ENCODE results near the gene ZBTB24.

The ZBTB24 gene

DNA sequence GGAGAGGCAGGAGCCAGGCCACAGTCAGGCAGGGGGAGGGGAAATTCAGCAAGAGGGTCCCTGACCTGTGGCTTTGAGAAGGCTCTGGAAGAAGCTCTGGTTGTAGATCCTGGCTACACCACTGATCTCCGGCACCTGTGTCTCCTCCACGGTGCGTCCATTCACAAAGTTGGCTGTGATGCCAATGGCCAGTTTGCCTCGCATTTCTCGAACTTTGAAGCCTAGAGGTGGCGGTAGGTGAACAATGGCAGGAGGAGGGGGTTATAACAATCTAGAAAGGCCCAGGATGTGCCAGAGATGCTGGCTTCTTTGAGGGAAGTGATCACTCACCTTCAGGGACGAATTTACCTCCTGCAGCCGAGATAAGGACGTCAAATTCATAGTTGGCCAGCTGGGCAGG, 30.8 kb downstream of the ZBTB24 start:
- no CpG with 5 or more reads among the region's 9 CpGs for WGBS (ENCODE audit: insufficient coverage, insufficient read length)
- H3K9me3 ChIP-seq (ENCODE audit: control insufficient read depth, insufficient read depth, low read length) = no peaks in the 10 kb centered on the region
- peaks cover 16% of the 10 kb centered on the region for H3K36me3 ChIP-seq (ENCODE audit: control insufficient read depth, insufficient read depth, low read length)
- H3K4me3 ChIP-seq (ENCODE audit: low read length) = no peak overlapping the region
- no peak overlapping the region for H3K27ac ChIP-seq (ENCODE audit: low read length)
- no peaks in the 10 kb centered on the region for H3K27me3 ChIP-seq (ENCODE audit: control insufficient read depth, insufficient read depth, low read length)
- DNase-seq (ENCODE audit: low read depth, low spot score) = no peak
- H3K4me1 ChIP-seq (ENCODE audit: control insufficient read depth, insufficient read depth, low read length) = no peaks in the 10 kb centered on the region; the same call in 1 of the 2 replicates

DNA sequence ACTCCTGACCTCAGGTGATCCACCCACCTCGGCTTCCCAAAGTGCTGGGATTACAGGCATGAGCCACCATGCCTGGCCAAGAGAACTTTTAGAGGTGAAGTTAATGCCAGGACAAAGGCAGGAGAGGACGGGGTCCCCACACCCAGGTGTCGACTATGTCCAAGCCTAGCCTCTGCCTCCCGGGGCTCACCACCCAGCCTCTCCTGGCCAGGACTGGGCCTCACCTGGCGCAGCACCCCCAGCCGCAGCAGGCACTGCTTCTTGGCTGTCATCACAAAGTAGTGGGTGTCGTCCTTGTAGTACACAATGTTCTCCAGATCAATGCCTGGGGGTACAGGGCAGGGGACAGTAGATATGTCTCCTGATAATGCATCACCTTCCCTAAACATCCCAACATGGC, 31.6 kb downstream of the ZBTB24 start:
- Histone ChIP-seq H3K27me3 (ENCODE audit: control insufficient read depth, insufficient read depth, low read length) (no peaks in the 10 kb centered on the region), H3K4me1 (ENCODE audit: control insufficient read depth, insufficient read depth, low read length) (no peaks in the 10 kb centered on the region; the same call in 1 of the 2 replicates), H3K4me3 (ENCODE audit: low read length) (no peak overlapping the region), H3K36me3 (ENCODE audit: control insufficient read depth, insufficient read depth, low read length) (peaks cover 22% of the 10 kb centered on the region), H3K27ac (ENCODE audit: low read length) (no peak overlapping the region), H3K9me3 (ENCODE audit: control insufficient read depth, insufficient read depth, low read length) (no peaks in the 10 kb centered on the region)
- no CpG with 5 or more reads among the region's 7 CpGs for WGBS (ENCODE audit: insufficient coverage, insufficient read length)
- no peak for DNase-seq (ENCODE audit: low read depth, low spot score)

DNA sequence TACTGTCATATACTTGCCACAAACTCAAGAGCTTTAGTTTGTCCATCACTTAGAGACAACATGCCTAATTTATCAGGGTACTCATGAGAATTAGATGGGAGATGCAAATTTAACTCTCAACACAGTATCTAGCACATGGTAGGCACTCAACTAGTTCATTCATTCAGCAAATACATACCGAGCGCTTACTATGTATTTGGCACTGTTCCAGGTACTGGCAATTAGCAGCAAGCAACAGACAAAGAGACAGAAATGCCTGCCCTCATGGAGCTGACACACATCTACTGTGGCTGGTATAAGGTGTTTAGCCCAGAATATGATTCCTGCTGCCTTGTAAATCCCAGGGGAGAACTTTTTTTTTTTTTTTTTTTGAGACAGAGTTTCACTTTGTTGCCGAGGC, 32.2 kb downstream of the ZBTB24 start:
- DNase-seq (ENCODE audit: low read depth, low spot score) = no peak
- no peaks in the 10 kb centered on the region; the same call in 1 of the 2 replicates for H3K4me1 ChIP-seq (ENCODE audit: control insufficient read depth, insufficient read depth, low read length)
- H3K27me3 ChIP-seq (ENCODE audit: control insufficient read depth, insufficient read depth, low read length) = no peaks in the 10 kb centered on the region
- no peaks in the 10 kb centered on the region for H3K9me3 ChIP-seq (ENCODE audit: control insufficient read depth, insufficient read depth, low read length)
- no peak overlapping the region for H3K4me3 ChIP-seq (ENCODE audit: low read length)
- no CpG with 5 or more reads among the region's 3 CpGs for WGBS (ENCODE audit: insufficient coverage, insufficient read length)
- H3K36me3 ChIP-seq (ENCODE audit: control insufficient read depth, insufficient read depth, low read length) = peaks cover 22% of the 10 kb centered on the region
- H3K27ac ChIP-seq (ENCODE audit: low read length) = no peak overlapping the region

DNA sequence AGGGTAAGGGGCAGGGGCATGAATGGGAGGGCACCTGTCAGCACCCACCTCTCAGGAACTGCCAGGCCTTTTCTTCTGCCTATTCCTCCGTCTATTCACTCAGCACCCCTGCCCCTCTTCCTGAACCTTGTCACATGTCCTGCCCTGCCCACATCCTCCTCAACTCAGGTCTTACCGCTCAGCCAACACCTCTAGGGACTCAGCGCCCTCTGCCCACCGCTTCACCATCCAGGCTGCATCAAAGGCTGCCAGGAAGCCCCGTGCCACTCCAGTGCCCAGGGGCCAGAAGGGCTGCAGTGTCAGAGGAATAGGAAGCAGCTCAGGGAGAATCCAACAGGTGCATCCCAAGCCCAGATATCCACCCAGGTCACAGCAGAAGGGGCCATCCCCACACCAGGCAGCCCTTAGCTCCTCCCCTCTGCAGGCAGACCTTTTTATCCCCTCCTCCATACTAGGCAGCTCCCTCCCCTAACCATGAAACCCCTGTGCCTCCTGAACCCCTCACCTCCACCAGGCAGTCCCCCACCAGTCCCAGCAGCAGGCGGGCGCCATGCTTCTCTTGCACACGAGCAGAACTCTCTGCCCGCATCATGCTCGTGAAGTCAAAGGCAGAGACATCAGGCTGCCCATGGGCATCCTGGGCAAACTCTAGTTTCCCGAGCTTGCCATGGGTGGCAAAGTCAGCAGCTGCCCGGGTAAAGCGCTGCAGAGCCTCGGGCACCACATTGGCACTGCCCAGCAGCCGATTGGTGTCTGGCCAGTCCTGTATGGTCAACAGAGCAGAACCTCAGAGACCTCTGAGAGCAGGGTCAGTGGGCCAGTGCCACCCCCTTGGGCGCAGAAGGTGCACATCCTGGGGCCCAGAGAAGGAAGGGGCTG, 33.0 kb downstream of the ZBTB24 start:
- Histone ChIP-seq H3K36me3 (ENCODE audit: control insufficient read depth, insufficient read depth, low read length) (peaks cover 27% of the 10 kb centered on the region), H3K4me1 (ENCODE audit: control insufficient read depth, insufficient read depth, low read length) (no peaks in the 10 kb centered on the region; the same call in 1 of the 2 replicates), H3K27ac (ENCODE audit: low read length) (no peak overlapping the region), H3K27me3 (ENCODE audit: control insufficient read depth, insufficient read depth, low read length) (no peaks in the 10 kb centered on the region), H3K4me3 (ENCODE audit: low read length) (no peak overlapping the region), H3K9me3 (ENCODE audit: control insufficient read depth, insufficient read depth, low read length) (no peaks in the 10 kb centered on the region)
- no CpG with 5 or more reads among the region's 16 CpGs for WGBS (ENCODE audit: insufficient coverage, insufficient read length)
- DNase-seq (ENCODE audit: low read depth, low spot score) = no peak

DNA sequence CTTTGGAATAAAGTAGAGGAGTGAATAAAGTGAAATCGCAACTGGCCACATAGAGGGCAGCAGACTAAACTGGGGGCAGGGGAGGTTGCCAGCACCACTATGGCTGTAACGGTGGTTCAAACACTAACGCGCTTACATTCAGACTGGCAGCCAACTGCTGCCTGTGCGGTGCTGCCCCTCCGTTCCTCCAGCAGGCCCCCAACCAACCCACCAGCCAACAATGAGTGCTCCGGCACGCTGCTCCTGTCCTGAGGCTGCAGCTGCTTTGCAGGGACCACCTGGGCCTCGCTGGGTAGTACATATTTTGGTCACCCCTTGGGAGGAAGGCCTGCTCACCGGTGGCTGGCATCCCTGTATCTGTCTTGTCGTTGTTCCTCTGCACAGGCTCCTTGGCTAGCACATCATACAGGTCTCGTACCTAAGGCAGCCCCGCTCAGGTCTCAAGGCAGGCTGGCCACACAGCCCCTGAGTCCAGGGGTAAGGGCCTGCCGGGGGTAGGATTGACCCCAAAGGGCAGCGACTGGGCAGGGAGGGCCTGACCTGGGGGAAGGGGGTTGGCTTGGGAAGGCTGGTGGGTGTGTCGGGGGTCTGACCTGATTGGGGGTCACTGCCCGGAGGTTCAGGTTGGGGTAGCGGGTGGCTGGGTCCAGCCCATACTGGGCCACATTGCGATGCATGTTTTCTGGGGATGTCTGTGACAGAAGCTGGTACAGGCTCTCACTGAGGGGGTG, 33.8 kb downstream of the ZBTB24 start:
- Histone ChIP-seq H3K36me3 (ENCODE audit: control insufficient read depth, insufficient read depth, low read length) (peaks cover 31% of the 10 kb centered on the region), H3K27ac (ENCODE audit: low read length) (no peak overlapping the region), H3K4me3 (ENCODE audit: low read length) (no peak overlapping the region), H3K27me3 (ENCODE audit: control insufficient read depth, insufficient read depth, low read length) (no peaks in the 10 kb centered on the region), H3K4me1 (ENCODE audit: control insufficient read depth, insufficient read depth, low read length) (no peaks in the 10 kb centered on the region), H3K9me3 (ENCODE audit: control insufficient read depth, insufficient read depth, low read length) (no peaks in the 10 kb centered on the region)
- WGBS (ENCODE audit: insufficient coverage, insufficient read length) = no CpG with 5 or more reads among the region's 19 CpGs
- DNase-seq (ENCODE audit: low read depth, low spot score) = no peak

DNA sequence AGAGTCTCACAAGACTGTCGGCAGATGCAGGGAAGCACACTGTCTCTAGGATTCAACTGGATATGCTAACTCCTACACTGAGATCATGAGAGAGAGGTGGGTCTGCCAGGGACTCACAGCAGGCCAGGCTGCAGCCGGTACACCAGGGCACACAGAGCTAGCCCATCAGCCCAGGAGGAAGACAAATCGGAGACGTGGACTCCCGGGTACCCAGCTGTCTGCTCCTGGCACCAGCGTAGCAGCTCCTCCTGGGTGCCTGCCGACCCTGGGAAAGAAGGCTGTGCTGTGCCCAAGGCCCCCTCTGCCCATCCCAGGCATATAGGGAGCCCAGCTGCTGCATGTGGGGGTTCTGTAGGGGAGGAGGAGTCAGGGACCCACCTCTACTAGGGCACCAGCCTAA, 34.4 kb downstream of the ZBTB24 start:
- Histone ChIP-seq H3K36me3 (ENCODE audit: control insufficient read depth, insufficient read depth, low read length) (peaks cover 31% of the 10 kb centered on the region), H3K27me3 (ENCODE audit: control insufficient read depth, insufficient read depth, low read length) (no peaks in the 10 kb centered on the region), H3K9me3 (ENCODE audit: control insufficient read depth, insufficient read depth, low read length) (no peaks in the 10 kb centered on the region), H3K27ac (ENCODE audit: low read length) (no peak overlapping the region), H3K4me1 (ENCODE audit: control insufficient read depth, insufficient read depth, low read length) (no peaks in the 10 kb centered on the region), H3K4me3 (ENCODE audit: low read length) (no peak overlapping the region)
- no peak for DNase-seq (ENCODE audit: low read depth, low spot score)
- WGBS (ENCODE audit: insufficient coverage, insufficient read length) = no CpG with 5 or more reads among the region's 7 CpGs

DNA sequence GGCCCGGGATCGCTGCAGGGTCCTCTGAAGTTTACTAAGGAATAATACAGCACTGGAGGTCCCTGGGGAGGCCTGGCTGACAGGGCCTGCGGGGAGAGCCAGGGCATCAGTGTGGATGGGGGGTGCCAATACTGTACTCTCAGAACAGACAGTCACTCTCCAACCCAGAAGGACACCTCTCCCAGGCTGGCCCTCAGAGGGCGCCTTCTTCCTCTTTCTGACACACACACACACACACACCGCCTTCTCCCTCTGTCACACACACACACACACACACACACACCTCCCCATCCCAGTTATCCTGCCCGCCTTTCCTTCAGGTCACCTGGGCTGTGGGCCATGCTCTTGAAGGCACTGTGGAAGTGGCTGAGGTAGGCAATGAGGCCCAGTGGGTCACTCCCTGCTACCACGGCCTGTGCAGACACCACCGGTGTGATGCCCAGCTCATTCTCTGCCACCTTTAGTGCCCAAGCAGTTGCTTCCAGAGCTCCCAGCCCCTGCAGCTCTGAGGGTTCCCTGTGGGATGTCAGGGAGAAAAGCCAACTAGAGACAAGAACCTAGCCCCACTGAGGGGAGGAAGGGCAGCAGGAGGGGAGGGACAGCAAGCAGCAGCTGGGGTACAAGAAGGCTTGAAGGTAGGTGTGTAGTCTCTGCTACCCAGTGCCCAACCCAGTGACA, 35.0 kb downstream of the ZBTB24 start:
- no CpG with 5 or more reads among the region's 8 CpGs for WGBS (ENCODE audit: insufficient coverage, insufficient read length)

DNA sequence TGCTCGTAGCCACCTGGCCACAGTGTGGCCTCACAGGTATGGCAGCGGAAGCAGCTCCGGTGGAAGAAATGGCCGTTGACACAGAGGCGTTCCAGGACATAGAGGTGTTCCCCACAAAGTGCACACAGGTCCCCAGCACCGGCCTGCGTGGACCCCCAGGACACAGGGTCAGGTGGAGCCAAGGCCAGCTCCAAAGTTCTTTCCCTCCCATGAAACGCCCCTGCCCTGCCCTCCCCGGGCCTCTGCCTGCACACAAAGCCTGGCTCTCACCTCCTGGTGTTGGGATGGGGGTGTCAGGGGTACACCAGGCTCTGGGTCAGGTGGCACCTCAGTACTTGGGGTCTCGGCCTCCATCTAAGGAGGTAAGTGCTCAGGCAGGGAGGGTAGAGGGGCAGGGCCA, 35.9 kb downstream of the ZBTB24 start:
- no peak for DNase-seq (ENCODE audit: low read depth, low spot score)
- Histone ChIP-seq H3K9me3 (ENCODE audit: control insufficient read depth, insufficient read depth, low read length) (no peaks in the 10 kb centered on the region), H3K36me3 (ENCODE audit: control insufficient read depth, insufficient read depth, low read length) (peaks cover 36% of the 10 kb centered on the region), H3K4me3 (ENCODE audit: low read length) (no peak overlapping the region), H3K27ac (ENCODE audit: low read length) (no peak overlapping the region), H3K27me3 (ENCODE audit: control insufficient read depth, insufficient read depth, low read length) (no peaks in the 10 kb centered on the region), H3K4me1 (ENCODE audit: control insufficient read depth, insufficient read depth, low read length) (peaks cover under 1% of the 10 kb centered on the region; the same call in 1 of the 2 replicates)
- no CpG with 5 or more reads among the region's 10 CpGs for WGBS (ENCODE audit: insufficient coverage, insufficient read length)

More for the DNA sequence above, 35.0 kb downstream of the ZBTB24 start:
- Histone ChIP-seq H3K4me3 (ENCODE audit: low read length) (no peak overlapping the region), H3K36me3 (ENCODE audit: control insufficient read depth, insufficient read depth, low read length) (peaks cover 31% of the 10 kb centered on the region), H3K27me3 (ENCODE audit: control insufficient read depth, insufficient read depth, low read length) (no peaks in the 10 kb centered on the region), H3K27ac (ENCODE audit: low read length) (no peak overlapping the region), H3K9me3 (ENCODE audit: control insufficient read depth, insufficient read depth, low read length) (no peaks in the 10 kb centered on the region), H3K4me1 (ENCODE audit: control insufficient read depth, insufficient read depth, low read length) (no peaks in the 10 kb centered on the region)
- no peak for DNase-seq (ENCODE audit: low read depth, low spot score)

DNA sequence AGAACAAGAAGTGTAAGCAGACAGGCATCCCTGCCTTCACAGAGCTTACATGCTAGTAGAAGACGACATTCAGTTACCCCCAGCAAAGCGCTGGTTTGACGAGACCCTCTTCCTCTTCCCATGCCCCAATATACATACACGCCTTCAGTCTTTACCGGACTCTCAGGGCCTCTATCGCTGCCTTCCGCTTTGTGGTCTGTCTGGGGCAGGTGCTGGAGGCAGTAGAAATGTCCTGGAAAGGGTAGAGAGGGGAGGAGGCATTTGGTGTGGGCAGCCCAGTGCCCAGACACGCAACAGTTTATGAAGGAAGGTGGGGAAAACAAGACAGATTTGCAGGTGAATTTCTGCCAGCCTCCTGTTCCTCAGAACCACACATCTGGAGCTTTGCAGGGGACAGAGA, 36.5 kb downstream of the ZBTB24 start:
- DNase-seq (ENCODE audit: low read depth, low spot score) = no peak
- H3K4me3 ChIP-seq (ENCODE audit: low read length) = no peak overlapping the region
- H3K36me3 ChIP-seq (ENCODE audit: control insufficient read depth, insufficient read depth, low read length) = peaks cover 34% of the 10 kb centered on the region
- no peaks in the 10 kb centered on the region for H3K27me3 ChIP-seq (ENCODE audit: control insufficient read depth, insufficient read depth, low read length)
- no CpG with 5 or more reads among the region's 8 CpGs for WGBS (ENCODE audit: insufficient coverage, insufficient read length)
- H3K9me3 ChIP-seq (ENCODE audit: control insufficient read depth, insufficient read depth, low read length) = no peaks in the 10 kb centered on the region
- H3K4me1 ChIP-seq (ENCODE audit: control insufficient read depth, insufficient read depth, low read length) = peaks cover 3% of the 10 kb centered on the region
- H3K27ac ChIP-seq (ENCODE audit: low read length) = no peak overlapping the region

DNA sequence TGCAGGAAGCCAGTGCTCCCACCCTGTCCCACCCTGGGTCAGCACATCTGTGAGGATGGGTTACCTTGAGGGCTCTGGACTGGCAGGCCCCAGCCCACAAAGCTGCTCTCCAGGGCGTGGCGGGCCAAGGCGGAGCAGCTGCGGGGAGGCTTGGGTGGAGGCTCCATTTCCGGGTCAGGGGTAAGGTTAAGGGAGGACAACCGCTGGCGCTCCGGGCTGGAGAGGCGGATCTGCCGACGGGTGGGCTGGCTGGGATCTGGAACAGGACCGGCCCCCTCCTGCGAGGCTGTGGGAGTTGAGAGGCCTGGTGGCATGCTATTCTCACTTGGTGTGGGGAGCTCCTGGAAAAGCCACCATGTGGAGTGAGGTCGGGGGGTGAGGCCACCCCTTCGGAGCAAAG, 36.9 kb downstream of the ZBTB24 start:
- Histone ChIP-seq H3K4me3 (ENCODE audit: low read length) (no peak overlapping the region), H3K27ac (ENCODE audit: low read length) (no peak overlapping the region), H3K36me3 (ENCODE audit: control insufficient read depth, insufficient read depth, low read length) (peaks cover 32% of the 10 kb centered on the region), H3K9me3 (ENCODE audit: control insufficient read depth, insufficient read depth, low read length) (no peaks in the 10 kb centered on the region), H3K27me3 (ENCODE audit: control insufficient read depth, insufficient read depth, low read length) (no peaks in the 10 kb centered on the region), H3K4me1 (ENCODE audit: control insufficient read depth, insufficient read depth, low read length) (peaks cover 4% of the 10 kb centered on the region)
- WGBS (ENCODE audit: insufficient coverage, insufficient read length) = no CpG with 5 or more reads among the region's 15 CpGs
- DNase-seq (ENCODE audit: low read depth, low spot score) = no peak

All from iPS DF 6.9 (cell line).